ENCODE results near the gene C12orf50. TPM values are rescaled to one million over a fixed set of nuclear protein-coding genes. Genes with fewer than 3 reads are reported as not detected.
"Not testable (repeated sequence)": the region's sequence is repeated elsewhere in the genome, so short reads cannot be mapped to it uniquely, and the experiment has no call there.

The C12orf50 gene
- total RNA-seq, 1 donor from 2014 or later: not detected

- H3K4me1 Mint-ChIP-seq (ENCODE audit: low read depth): no peaks in the 10 kb centered on the region
- H3K27ac Mint-ChIP-seq: no peak overlapping the region
These were observed 47.7 kb downstream of the C12orf50 start for GRCh38 chr12:87981495-87981894.

GRCh38 chr12:87975879-87976278 is 53.3 kb downstream of the C12orf50 start:
- no peaks in the 10 kb centered on the region for H3K27me3 Mint-ChIP-seq (ENCODE audit: low read depth)
- intact Hi-C loops (cut with micrococcal nuclease): no loop called here

More at GRCh38 chr12:87981495-87981894, 47.7 kb downstream of the C12orf50 start:
- Mint-ChIP-seq H3K36me3 (ENCODE audit: low read depth) (no peaks in the 10 kb centered on the region), H3K9me3 (no peaks in the 10 kb centered on the region), H3K27me3 (ENCODE audit: low read depth) (no peaks in the 10 kb centered on the region), H3K4me3 (ENCODE audit: low read depth) (no peak overlapping the region)
- intact Hi-C loops (cut with micrococcal nuclease): no loop called here
- no peak for DNase-seq (ENCODE audit: low spot score)

GRCh38 chr12:87967871-87968270 is 61.3 kb downstream of the C12orf50 start:
- DNase-seq (ENCODE audit: low spot score): no peak
- H3K36me3 Mint-ChIP-seq (ENCODE audit: low read depth): no peaks in the 10 kb centered on the region
- H3K27me3 Mint-ChIP-seq (ENCODE audit: low read depth): no peaks in the 10 kb centered on the region
- H3K27ac Mint-ChIP-seq: no peak overlapping the region
- no peaks in the 10 kb centered on the region for H3K4me1 Mint-ChIP-seq (ENCODE audit: low read depth)
- intact Hi-C loops (cut with micrococcal nuclease): no loop called here
- H3K4me3 Mint-ChIP-seq (ENCODE audit: low read depth): no peak overlapping the region
- no peaks in the 10 kb centered on the region for H3K9me3 Mint-ChIP-seq

More at GRCh38 chr12:87975879-87976278, 53.3 kb downstream of the C12orf50 start:
- DNase-seq (ENCODE audit: low spot score): no peak
- Mint-ChIP-seq H3K4me1 (ENCODE audit: low read depth) (no peaks in the 10 kb centered on the region), H3K9me3 (no peaks in the 10 kb centered on the region), H3K4me3 (ENCODE audit: low read depth) (no peak overlapping the region), H3K27ac (no peak overlapping the region), H3K36me3 (ENCODE audit: low read depth) (no peaks in the 10 kb centered on the region)

GRCh38 chr12:87960566-87960965 is 68.6 kb downstream of the C12orf50 start:
- Mint-ChIP-seq H3K36me3 (ENCODE audit: low read depth) (no peaks in the 10 kb centered on the region), H3K27me3 (ENCODE audit: low read depth) (no peaks in the 10 kb centered on the region), H3K4me3 (ENCODE audit: low read depth) (no peak overlapping the region), H3K9me3 (no peaks in the 10 kb centered on the region), H3K27ac (no peak overlapping the region), H3K4me1 (ENCODE audit: low read depth) (no peaks in the 10 kb centered on the region)
- intact Hi-C loops (cut with micrococcal nuclease): no loop called here
- DNase-seq (ENCODE audit: low spot score): no peak

DNA sequence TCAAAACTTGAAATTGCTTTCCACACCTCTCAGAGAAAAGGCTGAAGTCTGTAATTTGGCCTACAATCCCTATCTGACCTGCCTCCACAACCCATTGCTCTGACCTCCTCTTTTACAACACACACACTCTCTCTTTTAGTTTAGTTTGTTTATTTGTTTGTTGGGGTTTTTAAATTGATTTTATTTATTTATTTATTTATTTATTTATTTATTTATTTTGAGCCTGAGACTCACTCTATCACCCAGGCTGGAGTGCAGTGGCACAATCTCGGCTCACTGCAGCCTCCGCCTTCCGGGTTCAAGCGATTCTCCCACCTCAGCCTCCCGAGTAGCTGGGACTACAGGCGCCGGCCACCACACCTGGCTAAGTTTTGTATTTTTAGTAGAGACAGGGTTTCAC is 75.2 kb downstream of the C12orf50 start:
- H3K36me3 Mint-ChIP-seq (ENCODE audit: low read depth); H3K9me3 Mint-ChIP-seq; H3K27ac Mint-ChIP-seq; DNase-seq (ENCODE audit: low spot score); H3K27me3 Mint-ChIP-seq (ENCODE audit: low read depth); intact Hi-C loops (cut with micrococcal nuclease); H3K4me3 Mint-ChIP-seq (ENCODE audit: low read depth); H3K4me1 Mint-ChIP-seq (ENCODE audit: low read depth): not testable (repeated sequence)

- Mint-ChIP-seq H3K4me1 (ENCODE audit: low read depth) (no peaks in the 10 kb centered on the region), H3K27ac (no peak overlapping the region), H3K9me3 (no peaks in the 10 kb centered on the region), H3K36me3 (ENCODE audit: low read depth) (no peaks in the 10 kb centered on the region), H3K27me3 (ENCODE audit: low read depth) (no peaks in the 10 kb centered on the region), H3K4me3 (ENCODE audit: low read depth) (no peak overlapping the region)
- DNase-seq (ENCODE audit: low spot score): no peak
- intact Hi-C loops (cut with micrococcal nuclease): no loop called here
These were observed 75.8 kb downstream of the C12orf50 start for GRCh38 chr12:87953256-87953860.

DNA sequence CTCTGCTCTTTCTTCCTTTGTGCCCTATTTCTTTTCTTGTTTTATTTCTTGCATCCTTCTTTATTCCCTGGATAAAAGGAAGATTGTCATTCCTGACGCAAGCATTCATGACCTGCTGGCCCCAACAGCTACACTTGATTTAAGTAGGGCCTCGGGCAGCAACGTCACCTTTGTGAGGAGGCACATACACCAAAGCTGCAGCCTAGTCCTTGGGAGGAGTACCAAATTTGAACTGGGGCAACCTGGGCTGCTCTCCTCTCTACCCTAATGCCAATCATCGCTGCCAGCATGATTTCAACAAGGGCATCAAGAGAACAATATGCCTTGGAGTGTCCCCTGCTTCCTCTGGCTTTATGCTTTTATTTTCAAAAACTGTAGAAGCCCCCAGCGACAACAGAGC is 76.4 kb downstream of the C12orf50 start:
- Mint-ChIP-seq H3K4me3 (ENCODE audit: low read depth) (no peak overlapping the region), H3K4me1 (ENCODE audit: low read depth) (no peaks in the 10 kb centered on the region), H3K36me3 (ENCODE audit: low read depth) (no peaks in the 10 kb centered on the region), H3K9me3 (no peaks in the 10 kb centered on the region), H3K27ac (no peak overlapping the region), H3K27me3 (ENCODE audit: low read depth) (no peaks in the 10 kb centered on the region)
- intact Hi-C loops (cut with micrococcal nuclease): no loop called here
- no peak for DNase-seq (ENCODE audit: low spot score)

DNA sequence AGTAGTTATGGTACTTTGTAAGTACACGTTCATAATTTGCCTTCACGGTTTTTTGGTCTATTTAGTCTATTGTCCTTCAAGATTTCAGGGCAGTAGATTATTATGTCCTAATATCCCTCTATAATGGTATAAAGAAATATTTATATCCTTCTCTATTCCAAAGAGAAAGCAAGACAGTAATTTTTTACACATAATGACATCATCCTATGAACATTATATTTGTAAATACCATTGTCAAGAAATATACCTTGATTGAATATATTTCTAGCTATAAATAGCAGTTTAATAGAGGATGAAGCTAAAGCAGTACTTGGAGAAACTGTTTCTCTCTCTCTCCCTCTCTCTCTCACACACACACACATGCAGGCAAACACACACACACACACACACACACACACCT is 77.0 kb downstream of the C12orf50 start:
- H3K4me3 Mint-ChIP-seq (ENCODE audit: low read depth): no peak overlapping the region
- no peaks in the 10 kb centered on the region for H3K36me3 Mint-ChIP-seq (ENCODE audit: low read depth)
- H3K4me1 Mint-ChIP-seq (ENCODE audit: low read depth): no peaks in the 10 kb centered on the region
- no peaks in the 10 kb centered on the region for H3K9me3 Mint-ChIP-seq
- intact Hi-C loops (cut with micrococcal nuclease): no loop called here
- H3K27ac Mint-ChIP-seq: no peak overlapping the region
- no peaks in the 10 kb centered on the region for H3K27me3 Mint-ChIP-seq (ENCODE audit: low read depth)
- DNase-seq (ENCODE audit: low spot score): no peak

DNA sequence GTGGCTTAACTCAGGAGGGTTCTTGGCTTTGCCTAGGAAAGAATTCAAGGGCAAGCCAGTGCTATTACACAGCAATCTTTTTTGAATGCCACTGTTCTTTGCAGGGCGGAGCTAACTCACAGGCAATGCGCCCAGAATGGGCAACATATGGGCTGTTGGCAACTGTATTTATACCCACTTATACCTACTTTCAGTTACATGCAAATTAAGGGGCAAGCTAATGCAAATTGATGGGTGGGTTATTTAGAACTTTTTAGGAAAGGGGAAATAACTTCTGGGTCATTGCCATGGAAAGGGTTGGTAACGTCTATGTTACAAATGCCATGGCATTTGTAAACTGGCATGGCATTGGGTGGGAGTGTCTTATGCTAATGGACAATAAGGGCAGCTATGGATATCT is 85.4 kb downstream of the C12orf50 start:
- H3K36me3 Mint-ChIP-seq (ENCODE audit: low read depth): no peaks in the 10 kb centered on the region
- intact Hi-C loops (cut with micrococcal nuclease): no loop called here
- no peak overlapping the region for H3K27ac Mint-ChIP-seq
- H3K27me3 Mint-ChIP-seq (ENCODE audit: low read depth): no peaks in the 10 kb centered on the region
- no peaks in the 10 kb centered on the region for H3K4me1 Mint-ChIP-seq (ENCODE audit: low read depth)
- no peaks in the 10 kb centered on the region for H3K9me3 Mint-ChIP-seq
- H3K4me3 Mint-ChIP-seq (ENCODE audit: low read depth): no peak overlapping the region
- no peak for DNase-seq (ENCODE audit: low spot score)

- no peak overlapping the region for H3K4me3 Mint-ChIP-seq (ENCODE audit: low read depth)
- no peak for DNase-seq (ENCODE audit: low spot score)
- H3K27ac Mint-ChIP-seq: no peak overlapping the region
- H3K4me1 Mint-ChIP-seq (ENCODE audit: low read depth): no peaks in the 10 kb centered on the region
- H3K27me3 Mint-ChIP-seq (ENCODE audit: low read depth): no peaks in the 10 kb centered on the region
- intact Hi-C loops (cut with micrococcal nuclease): no loop called here
- no peaks in the 10 kb centered on the region for H3K36me3 Mint-ChIP-seq (ENCODE audit: low read depth)
- H3K9me3 Mint-ChIP-seq: no peaks in the 10 kb centered on the region
These were observed 86.2 kb downstream of the C12orf50 start for GRCh38 chr12:87943023-87943422.

DNA sequence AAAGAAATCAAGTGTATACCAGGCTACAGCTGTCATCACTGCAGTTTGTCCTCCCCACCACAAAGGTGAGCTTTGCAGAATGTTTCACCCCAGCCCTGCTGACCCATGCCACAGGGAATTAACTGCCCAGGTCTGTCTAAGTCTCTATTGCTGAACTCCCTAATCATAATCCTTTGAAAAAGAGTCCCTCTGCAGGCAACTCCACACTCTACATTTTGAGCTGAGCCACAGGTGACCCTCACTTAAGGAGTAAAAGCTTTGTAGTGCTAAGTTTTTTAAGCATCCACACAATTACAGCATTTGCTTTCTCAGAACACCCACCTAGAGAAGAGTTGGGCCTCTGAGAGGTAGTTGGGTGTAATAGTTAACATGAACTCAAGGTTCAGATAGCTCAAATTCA is 90.0 kb downstream of the C12orf50 start:
- Mint-ChIP-seq H3K4me3 (ENCODE audit: low read depth) (no peak overlapping the region), H3K4me1 (ENCODE audit: low read depth) (no peaks in the 10 kb centered on the region), H3K9me3 (no peaks in the 10 kb centered on the region), H3K27ac (no peak overlapping the region), H3K36me3 (ENCODE audit: low read depth) (no peaks in the 10 kb centered on the region), H3K27me3 (ENCODE audit: low read depth) (no peaks in the 10 kb centered on the region)
- DNase-seq (ENCODE audit: low spot score): no peak
- intact Hi-C loops (cut with micrococcal nuclease): no loop called here

- DNase-seq (ENCODE audit: low spot score): no peak
- Mint-ChIP-seq H3K4me1 (ENCODE audit: low read depth) (no peaks in the 10 kb centered on the region), H3K27me3 (ENCODE audit: low read depth) (no peaks in the 10 kb centered on the region), H3K4me3 (ENCODE audit: low read depth) (no peak overlapping the region), H3K27ac (no peak overlapping the region), H3K36me3 (ENCODE audit: low read depth) (no peaks in the 10 kb centered on the region), H3K9me3 (no peaks in the 10 kb centered on the region)
- intact Hi-C loops (cut with micrococcal nuclease): no loop called here
These were observed 94.0 kb downstream of the C12orf50 start for GRCh38 chr12:87935216-87935615.

DNA sequence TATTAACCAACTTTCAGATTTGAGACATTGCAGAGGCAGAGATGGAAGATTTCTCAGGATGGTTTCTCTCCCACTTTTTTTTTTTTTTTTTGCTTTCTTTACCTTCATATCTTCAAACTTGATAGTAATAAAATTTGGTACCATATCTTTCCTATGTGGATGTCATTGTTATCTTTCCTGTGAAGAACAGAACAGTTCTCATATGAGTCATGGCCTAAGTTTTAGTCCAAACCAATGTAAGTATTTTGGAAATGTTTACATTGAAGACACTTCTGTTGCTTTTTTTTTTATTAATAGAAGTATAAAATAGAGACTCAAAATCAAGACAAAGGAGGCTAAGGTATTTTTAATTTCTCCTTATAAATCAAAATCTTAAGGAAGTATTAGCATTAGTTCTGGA is 95.2 kb downstream of the C12orf50 start:
- Mint-ChIP-seq H3K27me3 (ENCODE audit: low read depth) (no peaks in the 10 kb centered on the region), H3K9me3 (no peaks in the 10 kb centered on the region), H3K36me3 (ENCODE audit: low read depth) (no peaks in the 10 kb centered on the region), H3K27ac (no peak overlapping the region), H3K4me3 (ENCODE audit: low read depth) (no peak overlapping the region), H3K4me1 (ENCODE audit: low read depth) (no peaks in the 10 kb centered on the region)
- intact Hi-C loops (cut with micrococcal nuclease): no loop called here
- DNase-seq (ENCODE audit: low spot score): no peak

DNA sequence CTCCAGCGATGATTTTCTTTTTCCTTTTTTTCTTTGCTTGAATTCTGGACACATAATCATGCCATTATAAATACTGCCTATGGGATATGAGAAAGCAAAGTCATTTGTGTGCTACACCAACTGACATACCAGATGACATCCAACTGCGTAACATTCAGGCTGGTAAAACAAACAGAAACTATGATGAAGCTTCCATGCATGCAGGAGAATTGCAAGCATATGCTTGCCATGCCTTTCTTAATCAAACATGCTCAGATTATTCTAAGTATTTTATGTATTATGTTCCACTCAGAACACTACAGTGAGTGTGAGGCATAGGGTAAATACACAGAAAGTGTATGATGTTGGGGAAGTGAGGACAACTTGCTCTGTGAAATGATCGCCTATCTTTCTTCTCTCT is 97.4 kb downstream of the C12orf50 start:
- no peaks in the 10 kb centered on the region for H3K36me3 Mint-ChIP-seq (ENCODE audit: low read depth)
- H3K27ac Mint-ChIP-seq: no peak overlapping the region
- no peaks in the 10 kb centered on the region for H3K27me3 Mint-ChIP-seq (ENCODE audit: low read depth)
- H3K4me1 Mint-ChIP-seq (ENCODE audit: low read depth): no peaks in the 10 kb centered on the region
- intact Hi-C loops (cut with micrococcal nuclease): no loop called here
- no peak overlapping the region for H3K4me3 Mint-ChIP-seq (ENCODE audit: low read depth)
- DNase-seq (ENCODE audit: low spot score): no peak
- H3K9me3 Mint-ChIP-seq: no peaks in the 10 kb centered on the region
